ENCODE results near the gene ARID4B. TPM values are rescaled to one million over a fixed set of nuclear protein-coding genes. Genes with fewer than 3 reads are reported as not detected.
A peak's percentile ranks its signal among the peaks of the same experiment; 100 is the strongest.

ARID4B gene
- total and polyA plus RNA-seq, 11 donors = 12.4 to 20.4 (median 15.3) TPM

DNA sequence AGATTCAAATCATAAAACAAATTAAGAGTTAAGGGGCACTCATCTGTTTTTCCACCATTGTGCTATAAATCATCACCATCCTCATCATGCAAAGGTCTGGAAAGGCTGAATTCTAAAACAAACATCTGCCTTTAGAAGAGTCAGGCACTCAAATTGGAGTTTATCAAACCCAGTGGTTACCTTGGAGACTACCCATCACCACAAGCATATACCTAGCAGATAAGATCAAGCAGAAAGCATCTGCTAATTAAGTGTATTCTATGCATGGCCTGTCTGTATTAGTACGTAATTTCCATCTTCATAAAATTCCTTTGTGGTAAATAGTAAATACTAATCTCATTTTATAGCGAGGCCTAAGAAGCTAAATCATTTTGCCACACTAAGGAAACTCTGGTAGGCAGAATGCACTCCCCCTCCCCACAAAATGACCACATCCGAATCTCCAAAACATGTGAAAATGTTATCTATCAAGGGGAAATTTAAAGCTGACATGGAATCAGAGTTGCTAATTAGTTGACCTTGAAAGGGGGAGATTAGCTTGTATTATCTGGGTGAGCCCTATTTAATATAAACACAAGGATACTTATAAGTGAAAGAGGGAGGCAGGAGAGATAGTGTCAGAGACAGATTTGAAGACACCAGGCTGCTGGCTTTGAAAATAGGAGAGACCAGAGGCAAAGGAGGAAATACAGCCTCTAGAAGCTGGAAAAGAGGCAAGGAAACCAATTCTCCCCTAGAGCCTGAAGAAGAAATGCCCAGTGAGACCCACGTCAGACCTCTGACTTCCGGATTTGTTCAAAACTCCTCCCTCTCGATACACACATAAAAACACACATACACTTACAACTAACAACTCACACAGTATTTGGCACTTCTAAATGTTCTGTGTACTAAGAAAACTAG lies 23.2 kb downstream of the ARID4B start:
- Histone ChIP-seq H3K27me3 (no peaks in the 10 kb centered on the region), H3K4me1 (peaks cover 4 to 55% (median 34%) of the 10 kb centered on the region in 12 donors), H3K4me3 (no peak overlapping the region), H3K9me3 (no peaks in the 10 kb centered on the region), H3K27ac (peak overlapping the region in 2 of 12 donors; percentile 14 to 48), H3K36me3 (no peaks in the 10 kb centered on the region)
- no peak for TF ChIP-seq POLR2A (IDR thresholded peaks at IDR 0.05)
- TF ChIP-seq, protein P1, sequence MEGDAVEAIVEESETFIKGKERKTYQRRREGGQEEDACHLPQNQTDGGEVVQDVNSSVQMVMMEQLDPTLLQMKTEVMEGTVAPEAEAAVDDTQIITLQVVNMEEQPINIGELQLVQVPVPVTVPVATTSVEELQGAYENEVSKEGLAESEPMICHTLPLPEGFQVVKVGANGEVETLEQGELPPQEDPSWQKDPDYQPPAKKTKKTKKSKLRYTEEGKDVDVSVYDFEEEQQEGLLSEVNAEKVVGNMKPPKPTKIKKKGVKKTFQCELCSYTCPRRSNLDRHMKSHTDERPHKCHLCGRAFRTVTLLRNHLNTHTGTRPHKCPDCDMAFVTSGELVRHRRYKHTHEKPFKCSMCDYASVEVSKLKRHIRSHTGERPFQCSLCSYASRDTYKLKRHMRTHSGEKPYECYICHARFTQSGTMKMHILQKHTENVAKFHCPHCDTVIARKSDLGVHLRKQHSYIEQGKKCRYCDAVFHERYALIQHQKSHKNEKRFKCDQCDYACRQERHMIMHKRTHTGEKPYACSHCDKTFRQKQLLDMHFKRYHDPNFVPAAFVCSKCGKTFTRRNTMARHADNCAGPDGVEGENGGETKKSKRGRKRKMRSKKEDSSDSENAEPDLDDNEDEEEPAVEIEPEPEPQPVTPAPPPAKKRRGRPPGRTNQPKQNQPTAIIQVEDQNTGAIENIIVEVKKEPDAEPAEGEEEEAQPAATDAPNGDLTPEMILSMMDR (IDR thresholded peaks at IDR 0.05) = no peak
- intact Hi-C loops (cut with DNase I) = no loop called here
- ATAC-seq (peak in 3 of 4 donors; percentile 29 to 47 (median 42)), DNase-seq (no peak)
- 35 to 42% (median 37%) methylated on average over 6 of the region's 6 CpGs for WGBS, 4 donors

- WGBS, 4 donors = 63 to 83% (median 68%) methylated on average over 1 of the region's 1 CpG
- H3K4me3 ChIP-seq = no peak overlapping the region
- H3K27ac ChIP-seq = no peak overlapping the region
- H3K4me1 ChIP-seq = peaks cover 4 to 53% (median 35%) of the 10 kb centered on the region in 12 donors
- peaks cover 0 to 6% (median 0%) of the 10 kb centered on the region in 12 donors for H3K9me3 ChIP-seq
- no peak for TF ChIP-seq POLR2A (IDR thresholded peaks at IDR 0.05)
- TF ChIP-seq, protein P1 (IDR thresholded peaks at IDR 0.05) = no peak
- no peak for ATAC-seq
- no peaks in the 10 kb centered on the region for H3K36me3 ChIP-seq
- intact Hi-C loops (cut with DNase I) = no loop called here
- DNase-seq = no peak
- no peaks in the 10 kb centered on the region for H3K27me3 ChIP-seq
Measured at GRCh38 chr1:235302143-235302542, 25.8 kb downstream of the ARID4B start.

DNA sequence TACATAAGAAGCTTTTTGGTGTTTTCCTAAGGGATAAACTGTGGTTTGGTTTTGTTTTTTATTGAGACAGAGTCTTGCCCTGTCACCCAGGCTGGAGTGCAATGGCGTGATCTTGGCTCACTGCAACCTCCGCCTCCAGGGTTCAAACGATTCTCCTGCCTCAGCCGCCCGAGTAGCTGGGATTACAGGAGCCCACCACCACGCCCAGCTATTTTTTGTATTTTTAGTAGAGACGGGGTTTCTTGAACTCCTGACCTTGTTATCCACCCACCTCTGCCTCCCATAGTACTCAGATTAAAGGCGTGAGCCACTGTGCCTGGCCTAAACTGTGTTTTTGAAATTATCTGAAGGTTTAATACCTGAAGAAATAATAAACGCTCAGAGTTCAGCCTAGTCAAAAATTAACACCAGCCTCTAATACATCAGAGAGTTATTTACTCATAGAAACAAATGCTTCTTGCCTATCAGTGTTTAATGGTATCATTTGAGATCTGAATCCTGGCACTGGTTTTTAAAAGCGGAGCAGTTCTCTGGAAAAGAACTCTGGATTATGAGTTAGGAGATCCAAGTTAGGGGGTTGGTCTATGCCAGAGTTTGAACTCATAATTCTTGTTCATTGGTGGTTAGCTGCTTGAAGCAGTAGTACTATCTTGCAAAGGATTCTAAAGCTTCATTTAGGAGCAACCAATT lies 28.7 kb downstream of the ARID4B start:
- Histone ChIP-seq H3K4me1 (peaks cover 0 to 33% (median 11%) of the 10 kb centered on the region in 12 donors), H3K36me3 (no peaks in the 10 kb centered on the region), H3K9me3 (peaks cover 0 to 15% (median 0%) of the 10 kb centered on the region in 12 donors), H3K4me3 (no peak overlapping the region), H3K27ac (no peak overlapping the region), H3K27me3 (no peaks in the 10 kb centered on the region)
- no peak for ATAC-seq
- no peak for DNase-seq
- 81 to 85% (median 84%) methylated on average over 10 of the region's 10 CpGs for WGBS, 4 donors
- TF ChIP-seq, protein P1 (IDR thresholded peaks at IDR 0.05) = no peak
- TF ChIP-seq POLR2A (IDR thresholded peaks at IDR 0.05) = no peak
- intact Hi-C loops (cut with DNase I) = no loop called here

DNA sequence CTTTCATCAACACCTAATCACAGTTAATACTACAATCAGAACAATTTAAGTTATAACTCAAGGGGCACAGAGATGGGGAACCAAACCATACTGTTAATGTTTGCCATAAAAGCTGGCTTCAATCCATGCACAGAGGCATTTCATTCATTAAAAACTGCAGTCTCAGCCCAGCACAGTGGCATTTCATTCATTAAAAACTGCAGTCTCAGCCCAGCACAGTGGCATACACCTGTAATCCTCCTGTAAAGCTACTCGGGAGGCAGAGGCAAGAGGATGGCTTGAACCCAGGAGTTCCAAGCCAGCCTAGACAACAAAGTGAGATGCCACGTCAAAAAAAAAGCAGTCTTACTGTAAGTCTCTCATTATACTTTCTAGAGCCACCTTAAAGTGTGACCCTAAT lies 29.2 kb downstream of the ARID4B start:
- intact Hi-C loops (cut with DNase I) = no loop called here
- Histone ChIP-seq H3K9me3 (peaks cover 0 to 15% (median 0%) of the 10 kb centered on the region in 12 donors), H3K4me1 (peaks cover 0 to 30% (median 13%) of the 10 kb centered on the region in 12 donors), H3K27me3 (no peaks in the 10 kb centered on the region), H3K27ac (no peak overlapping the region), H3K36me3 (no peaks in the 10 kb centered on the region), H3K4me3 (no peak overlapping the region)
- ATAC-seq = no peak
- TF ChIP-seq POLR2A (IDR thresholded peaks at IDR 0.05) = no peak
- TF ChIP-seq, protein P1 (IDR thresholded peaks at IDR 0.05) = no peak
- 58 to 62% (median 59%) methylated on average over 2 of the region's 2 CpGs for WGBS, 4 donors
- no peak for DNase-seq

Measured in heart left ventricle (tissue), 16 donors.